ENCODE measurements around the gene HPSE2. TPM values are rescaled to one million over a fixed set of nuclear protein-coding genes. Genes with fewer than 3 reads are reported as not detected.

HPSE2 gene
- polyA plus RNA-seq, 1 of the 3 experiments (the other 2 are of a cell fraction), result not detected

GRCh38 chr10:99236627-99237309 lies 1.1 kb upstream of the HPSE2 start:
- Histone ChIP-seq H2AFZ (ENCODE audit: low read depth) (no peak overlapping the region), H3K9me3 (no peaks in the 10 kb centered on the region), H3K27ac (ENCODE audit: low read depth in 2 of 2, low read length in 1 of 2) (no peak overlapping the region), H3K4me3 (ENCODE audit: low read depth in 2 of 2, low read length in 1 of 2) (no peak overlapping the region), H4K20me1 (ENCODE audit: insufficient read depth) (no peaks in the 10 kb centered on the region), H3K9me2 (no peaks in the 10 kb centered on the region), H3K79me2 (ENCODE audit: insufficient read depth) (no peaks in the 10 kb centered on the region), H3K4me2 (no peak overlapping the region), H3K27me3 (ENCODE audit: insufficient read depth) (peaks cover 55% of the 10 kb centered on the region), H3F3A (replicated peaks; ENCODE audit: insufficient read depth) (no peaks in the 10 kb centered on the region), H3K9ac (no peak overlapping the region), H3K36me3 (replicated peaks in 1 of 2; ENCODE audit: control insufficient read depth in 1 of 2, insufficient read depth in 2 of 2, low read length in 1 of 2) (no peaks in the 10 kb centered on the region), H3K4me1 (ENCODE audit: control insufficient read depth in 1 of 2, insufficient read depth in 2 of 2, low read depth in 1 of 2, low read length in 1 of 2) (peaks cover 0 to 11% of the 10 kb centered on the region in 2 experiments; a peak in 1 of 4 replicates)
- TF ChIP-seq CHD2 (IDR thresholded peaks at IDR 0.05; ENCODE audit: low read length, partially characterized antibody) (no peak), ELF1 (IDR thresholded peaks at IDR 0.05) (no peak), POLR2AphosphoS5 (IDR thresholded peaks at IDR 0.05; ENCODE audit: low read depth, low read length) (no peak), JUND (IDR thresholded peaks at IDR 0.05) (no peak), NFIC (IDR thresholded peaks at IDR 0.05; ENCODE audit: borderline replicate concordance) (no peak), NRF1 (IDR thresholded peaks at IDR 0.05; ENCODE audit: low read depth, low read length) (no peak), GABPA (IDR thresholded peaks at IDR 0.05; ENCODE audit: low read depth) (no peak), RXRA (IDR thresholded peaks at IDR 0.05; ENCODE audit: borderline replicate concordance, low read depth) (no peak), PBX3 (IDR thresholded peaks at IDR 0.05) (no peak), RFX5 (IDR thresholded peaks at IDR 0.05; ENCODE audit: low read length) (no peak), SIN3A (IDR thresholded peaks at IDR 0.05; ENCODE audit: borderline replicate concordance, low read depth, low read length) (no peak), FOSL2 (IDR thresholded peaks at IDR 0.05; ENCODE audit: borderline replicate concordance, low read depth) (no peak), USF2 (IDR thresholded peaks at IDR 0.05; ENCODE audit: borderline replicate concordance, low read depth, low read length) (no peak)
- ChIA-PET CTCF (interaction anchor here (1.5 to 2.2 kb wide), 3 partner anchors 10 to 770 kb away, joined by 4 to 7 read pairs (median 5); no protein-coding TSS in a partner anchor), POLR2A (no interaction called here)
- no peak for DNase-seq
- 46% methylated on average over 25 of the region's 25 CpGs for WGBS (ENCODE audit: low lambda C conversion rate)

GRCh38 chr10:99234791-99235657 lies 628 bp downstream of the HPSE2 start:
- Histone ChIP-seq H4K20me1 (ENCODE audit: insufficient read depth) (no peaks in the 10 kb centered on the region), H3K4me3 (ENCODE audit: low read depth in 2 of 2, low read length in 1 of 2) (no peak overlapping the region), H3K9me3 (no peaks in the 10 kb centered on the region), H3K27me3 (ENCODE audit: insufficient read depth) (peaks cover 57% of the 10 kb centered on the region), H3K79me2 (ENCODE audit: insufficient read depth) (no peaks in the 10 kb centered on the region), H3K4me1 (ENCODE audit: control insufficient read depth in 1 of 2, insufficient read depth in 2 of 2, low read depth in 1 of 2, low read length in 1 of 2) (peaks cover 0 to 11% of the 10 kb centered on the region in 2 experiments; a peak in 1 of 4 replicates), H3K27ac (ENCODE audit: low read depth in 2 of 2, low read length in 1 of 2) (no peak overlapping the region), H3K36me3 (replicated peaks in 1 of 2; ENCODE audit: control insufficient read depth in 1 of 2, insufficient read depth in 2 of 2, low read length in 1 of 2) (no peaks in the 10 kb centered on the region), H2AFZ (ENCODE audit: low read depth) (no peak overlapping the region), H3F3A (replicated peaks; ENCODE audit: insufficient read depth) (no peaks in the 10 kb centered on the region), H3K9me2 (no peaks in the 10 kb centered on the region), H3K9ac (no peak overlapping the region), H3K4me2 (peak overlapping the region; percentile 79)
- ChIA-PET CTCF (interaction anchor here (0.7 to 3.1 kb wide), 7 partner anchors 8 to 970 kb away, joined by 3 to 12 read pairs (median 3); no protein-coding TSS in a partner anchor), POLR2A (no interaction called here)
- WGBS (ENCODE audit: low lambda C conversion rate), result 11% methylated on average over 17 of the region's 17 CpGs
- no peak for DNase-seq
- TF ChIP-seq FOXJ3 (CRISPR knock-in tag; IDR thresholded peaks at IDR 0.05), result no peak
- TF ChIP-seq IRF3 (IDR thresholded peaks at IDR 0.05; ENCODE audit: low read depth, low read length), result no peak
- no peak for TF ChIP-seq USF1 (IDR thresholded peaks at IDR 0.05; ENCODE audit: borderline replicate concordance, low read depth)
- TF ChIP-seq MXI1 (IDR thresholded peaks at IDR 0.05; ENCODE audit: low read depth, low read length), result no peak
- no peak for TF ChIP-seq SIN3A (IDR thresholded peaks at IDR 0.05; ENCODE audit: borderline replicate concordance, low read depth, low read length)
- no peak for TF ChIP-seq REST (IDR thresholded peaks at IDR 0.05; ENCODE audit: low read depth, low read length)

All from SK-N-SH (cell line).